ENCODE results near the gene SLC2A6.

The SLC2A6 gene

DNA sequence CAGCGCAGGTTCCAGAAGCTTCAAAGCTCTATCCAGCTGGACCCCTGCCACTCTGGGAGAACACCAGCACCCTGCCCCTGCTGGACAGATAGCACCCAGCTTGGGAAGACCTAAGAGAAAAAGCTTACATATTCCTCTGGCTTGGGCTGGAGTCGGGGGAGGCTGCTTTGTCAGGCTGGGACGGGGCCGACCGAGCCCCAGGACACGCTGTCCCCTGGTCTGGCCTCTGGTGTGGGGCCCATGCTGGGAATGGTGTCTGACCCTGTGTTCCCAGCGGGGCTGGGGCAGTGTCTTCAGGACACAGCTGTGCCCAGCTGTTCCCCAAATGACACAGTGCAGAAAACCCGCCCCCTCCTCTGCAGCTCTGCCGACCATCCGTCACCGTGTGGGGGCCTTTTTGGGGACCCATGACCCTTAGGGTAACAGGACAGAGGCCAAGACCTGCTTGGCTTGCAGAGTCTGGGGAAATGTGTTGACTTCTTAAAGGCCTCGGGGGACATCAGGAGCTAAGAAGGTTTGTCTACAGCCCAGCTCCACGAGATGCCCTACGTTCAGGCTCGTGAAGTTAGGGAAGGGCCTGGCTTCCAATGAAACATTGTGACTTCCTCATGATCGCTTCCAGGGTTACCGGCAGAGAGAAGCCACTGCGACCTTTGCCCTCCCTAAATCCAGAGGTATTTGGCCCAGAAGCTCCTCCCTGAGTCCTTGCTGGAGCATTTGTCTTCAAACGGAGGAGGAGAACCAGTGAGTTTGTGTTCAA, 20.4 kb upstream of the SLC2A6 start:
- FAIRE-seq = no peak
- DNase-seq (ENCODE audit: insufficient read length, low spot score) = no peak
- no peak for TF ChIP-seq POLR2A (IDR thresholded peaks at IDR 0.05; ENCODE audit: low read depth, low read length)

DNA sequence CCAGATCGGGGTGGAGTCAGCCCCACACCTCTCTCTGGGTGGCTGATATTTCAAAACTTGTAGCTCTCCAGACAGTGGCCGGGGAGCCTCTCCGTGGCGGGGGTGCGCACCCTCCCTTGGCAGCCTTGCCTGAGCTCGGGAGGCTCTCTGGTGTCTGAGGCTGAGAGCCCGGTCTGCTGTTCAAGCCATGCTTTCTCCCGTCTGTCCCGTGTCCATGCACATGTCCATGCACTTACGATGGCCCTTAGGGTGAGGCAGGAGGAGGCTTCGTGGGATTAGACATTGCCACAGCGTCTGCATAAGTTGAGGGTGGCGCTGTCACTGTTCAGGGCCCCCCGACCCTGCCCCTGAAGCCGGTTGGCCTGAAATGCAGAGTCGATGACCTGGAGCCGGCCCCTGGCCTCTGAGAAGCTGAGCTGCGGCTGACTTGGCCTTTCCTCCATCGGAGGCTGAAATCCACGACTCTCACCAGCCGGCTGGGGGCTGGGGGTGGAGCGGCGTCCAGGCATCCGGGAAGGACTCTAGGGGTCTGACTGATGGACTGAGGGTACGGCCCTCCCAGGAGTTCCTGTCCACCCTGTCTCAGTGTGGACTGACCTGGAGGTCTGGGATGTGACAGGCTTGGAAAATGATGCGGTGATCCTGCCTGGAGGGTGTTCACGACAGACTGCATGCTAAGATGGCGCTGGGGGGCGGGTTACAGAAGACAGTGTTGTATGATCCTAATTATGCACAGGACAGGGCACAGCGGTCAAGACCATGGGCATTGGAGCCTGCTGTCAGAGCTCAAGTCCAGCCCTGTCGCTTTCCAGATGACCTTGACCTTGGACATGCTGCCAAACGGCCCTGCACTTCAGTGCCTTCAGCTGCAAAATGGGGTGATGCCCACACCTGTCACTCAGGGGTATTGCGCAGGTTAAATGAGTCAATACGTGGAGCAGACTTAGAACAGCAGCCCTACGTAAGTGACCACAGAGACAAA, 18.3 kb upstream of the SLC2A6 start:
- FAIRE-seq (no peak), DNase-seq (ENCODE audit: insufficient read length, low spot score) (no peak)
- TF ChIP-seq POLR2A (IDR thresholded peaks at IDR 0.05; ENCODE audit: low read depth, low read length) = no peak

DNA sequence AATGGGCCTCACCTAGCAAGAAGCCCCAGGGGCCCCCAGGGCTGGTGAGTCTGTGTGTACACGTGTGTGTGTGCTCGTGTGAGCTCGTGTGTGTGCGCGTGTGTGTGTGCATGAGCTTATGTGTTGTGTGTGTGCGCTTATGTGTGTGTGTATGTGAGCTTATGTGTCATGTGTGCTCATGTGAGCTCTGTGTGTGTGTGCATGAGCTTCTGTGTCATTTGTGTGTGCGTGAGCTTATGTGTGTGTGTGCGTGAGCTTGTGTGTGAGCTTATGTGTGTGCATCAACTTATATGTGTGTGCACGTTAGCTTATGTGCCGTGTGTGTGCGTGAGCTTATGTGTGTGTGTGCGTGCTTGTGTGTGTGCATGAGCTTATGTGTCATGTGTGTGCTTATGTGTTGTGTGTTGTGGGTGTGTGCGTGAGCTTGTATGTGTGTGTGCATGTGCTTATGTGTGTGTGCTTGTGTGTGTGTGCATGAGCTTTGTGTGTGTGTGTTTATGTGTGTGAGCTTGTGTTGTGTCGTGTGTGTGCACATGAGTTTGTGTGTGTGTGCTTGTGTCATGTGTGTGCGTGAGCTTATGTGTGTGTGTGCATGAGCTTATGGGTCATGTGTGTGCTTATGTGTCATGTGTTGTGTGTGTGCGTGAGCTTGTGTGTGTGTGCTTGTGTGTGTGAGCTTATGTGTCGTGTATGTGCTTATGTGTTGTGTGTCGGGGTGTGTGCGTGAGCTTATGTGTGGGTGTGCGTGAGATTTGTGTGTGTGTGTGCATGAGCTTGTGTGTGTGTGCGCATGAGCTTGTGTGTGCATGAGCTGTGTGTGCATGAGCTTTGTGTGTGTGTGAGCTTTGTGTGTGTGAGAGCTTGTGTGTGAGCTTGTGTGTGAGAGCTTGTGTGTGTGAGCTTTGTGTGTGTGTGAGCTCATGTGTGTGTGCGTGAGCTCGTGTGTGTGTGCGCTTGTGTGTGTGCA, 16.7 kb upstream of the SLC2A6 start:
- TF ChIP-seq POLR2A (IDR thresholded peaks at IDR 0.05; ENCODE audit: low read depth, low read length) = no peak
- DNase-seq (ENCODE audit: insufficient read length, low spot score) (no peak), FAIRE-seq (no peak)

DNA sequence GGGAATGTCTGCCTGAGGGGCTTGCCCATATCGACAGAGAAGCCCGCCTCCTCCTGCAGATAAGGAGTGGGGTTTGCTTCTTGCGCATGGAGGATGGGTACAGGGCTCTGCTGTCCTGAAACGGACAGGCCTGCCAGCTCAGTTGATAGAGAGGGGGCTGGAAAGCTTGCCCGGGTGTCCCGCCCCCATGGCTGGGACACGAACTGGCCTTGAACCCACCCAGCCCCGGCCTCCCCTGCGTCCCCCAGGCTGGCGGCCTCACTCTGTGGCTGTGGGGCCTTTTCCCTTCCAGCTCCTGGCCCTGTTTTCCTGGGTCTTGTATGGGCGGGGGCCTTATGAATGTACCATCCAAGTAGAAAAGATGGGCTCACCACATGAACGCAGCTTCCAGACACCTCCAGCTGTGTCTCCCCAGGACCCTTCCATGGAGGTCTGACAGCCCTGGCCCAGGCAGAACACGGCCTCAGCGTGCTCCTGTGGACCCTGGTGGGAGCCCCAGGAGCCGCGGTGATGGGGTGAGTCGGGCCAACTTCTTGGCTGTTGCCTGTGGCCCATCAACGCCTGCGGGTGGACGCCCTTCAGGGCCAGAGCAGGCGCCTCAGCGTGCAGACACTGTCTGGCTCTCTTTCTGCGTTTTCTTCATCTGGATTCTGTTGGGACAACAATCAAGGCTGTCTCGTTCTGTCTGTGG, 15.9 kb upstream of the SLC2A6 start:
- FAIRE-seq (no peak), DNase-seq (ENCODE audit: insufficient read length, low spot score) (no peak)
- no peak for TF ChIP-seq POLR2A (IDR thresholded peaks at IDR 0.05; ENCODE audit: low read depth, low read length)

DNA sequence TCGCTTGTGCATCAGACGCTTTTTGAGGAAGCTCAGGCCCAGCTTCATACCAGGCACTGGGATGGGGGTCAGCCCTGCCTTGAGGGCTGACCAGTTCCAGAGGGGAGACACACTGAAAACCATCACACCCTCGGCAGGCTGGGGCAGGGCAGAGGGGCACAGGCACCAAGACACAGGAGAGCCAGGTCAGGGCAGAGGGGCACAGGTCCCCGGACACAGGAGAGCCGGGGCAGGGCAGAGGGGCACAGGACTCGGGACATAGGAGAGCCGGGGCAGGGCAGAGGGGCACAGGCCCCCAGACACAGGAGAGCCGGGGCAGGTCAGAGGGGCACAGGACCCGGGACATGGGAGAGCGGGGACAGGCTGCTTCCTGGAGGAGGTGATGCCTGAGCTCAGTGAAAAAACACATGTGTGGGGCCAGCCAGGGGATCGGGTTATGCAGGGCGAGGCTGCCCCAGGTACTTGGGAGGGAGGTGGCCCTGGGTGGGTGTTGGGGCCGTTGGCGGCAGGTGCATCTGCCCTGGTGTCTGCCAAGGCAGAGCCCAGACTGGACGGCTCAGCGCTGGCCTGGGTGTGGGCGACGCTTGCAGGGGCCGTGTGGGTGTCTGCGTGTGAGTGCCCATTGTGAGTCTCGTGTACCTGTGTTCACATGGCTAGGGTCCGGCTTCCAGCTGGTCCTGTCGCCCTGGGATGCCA, 15.1 kb upstream of the SLC2A6 start:
- FAIRE-seq (no peak), DNase-seq (ENCODE audit: insufficient read length, low spot score) (no peak)
- TF ChIP-seq POLR2A (IDR thresholded peaks at IDR 0.05; ENCODE audit: low read depth, low read length) = no peak

DNA sequence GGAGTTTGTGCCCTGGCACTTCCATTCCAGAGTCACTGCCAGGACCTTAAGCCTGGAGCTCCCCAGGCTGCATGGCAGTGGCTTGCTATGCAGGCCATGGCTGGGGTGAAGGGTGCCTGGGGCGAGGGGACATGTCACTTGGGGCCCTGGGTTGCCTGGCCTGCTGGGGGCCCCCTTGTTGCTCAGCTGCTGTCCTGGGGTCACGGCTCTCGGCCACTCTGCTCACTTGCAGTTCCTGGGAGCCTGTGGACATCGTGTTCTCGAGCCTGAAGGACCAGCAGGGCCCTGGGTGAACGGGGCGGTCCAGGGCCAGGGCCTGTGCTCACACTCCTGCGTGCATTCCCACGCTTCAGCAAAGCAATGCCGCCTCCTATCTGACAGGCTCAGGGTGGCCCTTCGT, 14.5 kb upstream of the SLC2A6 start:
- DNase-seq (ENCODE audit: insufficient read length, low spot score) (no peak), FAIRE-seq (no peak)
- no peak for TF ChIP-seq POLR2A (IDR thresholded peaks at IDR 0.05; ENCODE audit: low read depth, low read length)

DNA sequence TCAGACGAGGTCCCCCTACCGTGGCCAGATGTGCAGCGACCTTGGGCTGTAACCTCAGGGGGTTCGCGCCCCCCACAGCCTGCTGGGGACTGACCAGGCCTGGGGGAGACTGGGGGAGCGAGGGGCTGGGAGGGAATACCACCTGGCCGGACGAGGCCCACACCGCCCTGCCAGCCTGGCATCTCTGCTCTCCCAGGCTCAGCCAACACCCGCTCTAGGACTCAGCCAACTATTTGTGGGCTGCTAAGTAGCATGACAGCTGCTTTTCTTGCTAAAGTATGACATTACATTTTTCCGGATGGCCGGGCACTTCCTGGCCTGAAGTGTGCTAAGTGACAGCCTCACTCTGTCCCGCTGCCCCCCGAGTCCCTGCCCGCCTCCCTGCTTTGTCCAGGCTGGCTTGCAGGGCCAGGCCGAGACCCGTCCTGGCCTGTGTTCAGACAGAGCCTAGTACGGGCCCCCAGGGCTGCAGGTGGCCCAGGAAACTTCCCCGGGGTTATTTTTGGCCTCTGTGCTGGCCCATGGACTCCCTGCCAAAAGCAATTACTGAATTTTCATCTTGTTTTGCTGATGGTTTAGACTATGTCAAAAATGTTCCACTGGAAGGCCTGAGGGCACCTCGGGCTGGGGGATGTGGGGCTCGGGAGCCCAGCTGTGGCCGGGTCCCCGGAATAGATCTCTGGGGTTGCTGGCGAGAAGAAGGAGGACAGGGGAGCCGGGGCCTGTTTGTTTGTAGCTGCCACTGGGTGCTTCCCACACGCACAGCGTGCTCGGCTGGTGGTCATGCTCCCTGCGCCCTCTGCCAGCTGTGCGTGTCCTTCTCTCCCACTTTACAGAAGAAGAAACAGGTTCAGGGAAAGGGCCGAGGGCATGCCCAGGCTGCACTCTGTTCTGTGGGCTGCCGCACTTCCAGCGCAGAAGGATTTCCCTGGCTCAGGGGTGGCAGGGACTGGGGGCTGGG, 13.4 kb upstream of the SLC2A6 start:
- TF ChIP-seq POLR2A (IDR thresholded peaks at IDR 0.05; ENCODE audit: low read depth, low read length) = no peak
- no peak for FAIRE-seq

DNA sequence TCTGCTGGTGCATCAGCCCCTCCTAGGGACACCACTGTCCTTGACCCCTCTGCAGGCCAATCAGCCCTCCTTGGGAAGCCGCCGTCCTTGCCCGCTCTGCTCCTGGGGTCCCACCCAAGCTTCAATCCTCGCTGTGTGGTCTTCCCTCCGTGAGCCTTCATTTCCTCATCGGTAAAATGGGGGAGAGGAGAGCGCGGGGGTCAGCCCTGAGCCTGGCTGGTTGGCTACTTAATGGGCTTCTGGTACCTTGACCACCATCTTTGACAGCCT, 12.7 kb upstream of the SLC2A6 start:
- no peak for TF ChIP-seq POLR2A (IDR thresholded peaks at IDR 0.05; ENCODE audit: low read depth, low read length)
- FAIRE-seq (no peak), DNase-seq (ENCODE audit: insufficient read length, low spot score) (no peak)

More for the DNA sequence above, 13.4 kb upstream of the SLC2A6 start:
- no peak for DNase-seq (ENCODE audit: insufficient read length, low spot score)

DNA sequence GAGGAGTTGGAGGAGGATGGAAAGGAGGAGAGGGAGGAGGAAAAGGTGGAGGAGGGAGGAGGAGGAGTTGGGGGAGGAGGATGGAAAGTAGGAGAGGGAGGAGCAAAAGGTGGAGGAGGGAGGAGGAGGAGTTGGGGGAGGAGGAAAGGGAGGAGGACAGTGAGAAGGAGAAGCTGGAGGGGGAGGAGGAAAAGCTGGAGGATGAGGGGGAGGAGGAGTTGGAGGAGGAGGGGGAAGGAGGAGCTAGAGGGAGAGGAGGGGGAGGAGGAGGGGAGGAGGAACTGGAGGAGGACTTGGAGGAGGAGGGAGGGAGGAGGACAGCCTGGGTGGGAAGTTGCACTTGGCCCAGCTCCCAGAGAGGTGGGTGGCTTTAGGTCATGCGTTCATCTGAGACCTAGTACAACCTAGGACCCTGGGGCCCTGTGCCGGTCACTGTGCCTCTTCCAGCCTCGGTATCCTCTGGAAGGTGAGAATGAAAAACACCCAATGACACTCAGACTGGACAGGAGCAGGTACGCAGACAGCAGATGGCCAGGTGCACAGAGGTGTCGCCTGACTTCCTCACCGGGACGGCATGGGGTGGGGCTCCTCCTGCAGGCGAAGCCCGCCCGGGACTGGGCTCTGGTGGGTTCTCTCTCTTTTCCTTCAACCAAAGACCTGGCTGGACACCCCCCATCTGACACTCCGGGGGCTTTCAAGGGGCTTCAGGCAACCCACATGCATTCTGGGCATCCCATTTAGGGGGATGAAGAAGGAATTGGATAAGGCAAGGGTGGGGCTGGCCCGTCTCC, 12.2 kb upstream of the SLC2A6 start:
- no peak for TF ChIP-seq POLR2A (IDR thresholded peaks at IDR 0.05; ENCODE audit: low read depth, low read length)
- DNase-seq (ENCODE audit: insufficient read length, low spot score) (no peak), FAIRE-seq (no peak)

DNA sequence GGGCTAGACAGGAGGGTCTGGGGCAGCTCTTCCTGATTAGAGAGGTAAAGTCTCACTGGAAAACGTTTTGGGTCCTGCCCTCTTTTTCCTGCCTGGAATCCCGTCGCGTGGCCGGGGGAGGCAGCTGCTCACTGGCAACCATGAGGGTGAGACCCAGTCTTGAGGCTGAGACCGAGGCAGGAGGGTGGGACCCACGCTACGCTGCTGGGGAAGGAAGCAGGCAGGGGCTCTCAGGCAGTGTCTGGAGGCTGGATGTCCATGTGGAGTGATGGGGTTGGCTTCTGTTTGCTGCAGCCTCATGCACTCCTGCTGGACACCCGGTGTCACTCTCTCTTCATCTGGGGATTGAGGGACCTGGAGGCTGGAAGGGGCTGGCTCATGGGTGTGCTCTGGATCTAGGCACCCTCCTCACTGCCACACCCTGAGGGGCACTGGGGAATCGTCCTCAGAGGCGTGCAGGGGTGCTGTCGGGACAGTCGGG, 11.3 kb upstream of the SLC2A6 start:
- DNase-seq (ENCODE audit: insufficient read length, low spot score) (no peak), FAIRE-seq (no peak)
- TF ChIP-seq POLR2A (IDR thresholded peaks at IDR 0.05; ENCODE audit: low read depth, low read length) = no peak
